NCI-H446 (cell line): ENCODE data around the gene GPX6.
"Not testable (repeated sequence)": the region's sequence is repeated elsewhere in the genome, so short reads cannot be mapped to it uniquely, and the experiment has no call there.

ENCODE experiments used
- DNase-seq, 2 experiments: peaks; one replicate each; lab custom pipeline; 2025; lab: John Stamatoyannopoulos, UW

The GPX6 gene

DNA sequence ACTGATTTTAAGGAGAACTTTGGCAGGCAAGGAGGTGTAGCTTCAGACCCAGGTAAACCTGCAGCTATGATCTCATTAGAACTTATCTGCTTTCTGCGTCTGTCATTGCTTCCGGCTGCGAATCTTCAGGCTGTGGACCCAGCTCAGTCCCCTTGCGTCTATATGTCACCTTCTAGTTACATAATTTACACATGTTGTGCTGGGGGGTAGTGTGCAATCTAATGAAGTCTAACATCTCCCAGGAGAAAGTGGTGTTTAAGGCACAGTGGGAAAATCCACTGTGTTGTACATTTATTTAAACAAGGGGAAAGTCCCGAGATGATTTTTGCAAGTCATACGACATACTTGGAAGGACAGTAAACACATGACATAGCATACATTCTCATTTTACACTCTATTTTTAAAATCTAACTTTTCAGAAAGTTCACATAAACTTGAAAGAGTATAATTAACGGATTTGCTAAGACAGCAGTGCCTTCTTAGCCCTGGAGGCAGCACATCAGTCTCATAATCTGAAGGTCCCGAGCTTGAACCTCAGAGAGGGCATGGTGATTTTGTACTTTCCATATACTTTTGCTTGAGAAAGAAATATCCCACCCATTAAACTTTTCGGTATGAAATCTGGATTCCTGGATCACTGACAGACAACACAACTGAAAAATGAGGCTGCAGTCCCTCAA, 35.2 kb downstream of the GPX6 start:
- no peak for DNase-seq

- no peak for DNase-seq
Observed at GRCh38 chr6:28478518-28478917, 37.1 kb downstream of the GPX6 start.

GRCh38 chr6:28474441-28475219, 41.0 kb downstream of the GPX6 start:
- peak; percentile 78 to 84 for DNase-seq

DNA sequence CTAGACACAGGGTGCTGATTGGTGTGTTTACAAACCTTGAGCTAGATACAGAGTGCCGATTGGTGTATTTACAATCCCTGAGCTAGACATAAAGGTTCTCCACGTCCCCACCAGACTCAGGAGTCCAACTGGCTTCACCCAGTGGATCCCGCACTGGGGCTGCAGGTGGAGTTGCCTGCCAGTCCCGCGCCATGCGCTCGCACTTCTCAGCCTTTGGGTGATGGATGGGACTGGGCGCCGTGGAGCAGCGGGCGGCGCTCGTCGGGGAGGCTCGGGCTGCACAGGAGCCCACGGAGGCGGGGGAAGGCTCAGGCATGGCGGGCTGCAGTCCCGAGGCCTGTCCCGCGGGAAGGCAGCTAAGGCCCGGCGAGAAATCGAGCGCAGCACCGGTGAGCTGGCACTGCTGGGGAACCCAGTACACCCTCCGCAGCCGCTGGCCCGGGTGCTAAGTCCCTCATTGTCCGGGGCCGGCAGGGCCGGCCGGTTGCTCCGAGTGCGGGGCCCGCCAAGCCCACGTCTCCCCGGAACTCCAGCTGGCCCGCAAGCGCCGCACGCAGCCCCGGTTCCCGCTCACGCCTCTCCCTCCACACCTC, 46.3 kb downstream of the GPX6 start:
- not testable (repeated sequence) for DNase-seq

DNA sequence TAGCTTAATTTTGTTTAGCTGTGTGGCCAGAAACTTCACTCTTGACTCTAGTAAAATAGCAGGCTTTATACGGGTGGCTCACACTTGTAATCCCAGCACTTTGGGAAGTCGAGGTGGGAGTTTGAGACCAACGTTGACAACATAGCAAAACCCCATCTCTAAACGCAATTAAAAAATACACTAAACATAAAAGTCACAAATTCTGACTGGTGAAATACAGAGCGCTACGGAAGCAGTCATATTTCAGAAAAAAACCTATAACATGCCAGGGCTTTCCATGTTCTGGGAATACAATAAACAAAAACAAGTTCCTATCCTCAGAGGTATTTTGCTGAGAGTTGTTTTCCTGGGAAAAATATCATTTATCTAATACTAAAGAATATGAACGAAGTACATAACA, 47.5 kb downstream of the GPX6 start:
- DNase-seq = no peak

- no peak for DNase-seq
Observed at GRCh38 chr6:28462401-28462800, 53.2 kb downstream of the GPX6 start.

DNA sequence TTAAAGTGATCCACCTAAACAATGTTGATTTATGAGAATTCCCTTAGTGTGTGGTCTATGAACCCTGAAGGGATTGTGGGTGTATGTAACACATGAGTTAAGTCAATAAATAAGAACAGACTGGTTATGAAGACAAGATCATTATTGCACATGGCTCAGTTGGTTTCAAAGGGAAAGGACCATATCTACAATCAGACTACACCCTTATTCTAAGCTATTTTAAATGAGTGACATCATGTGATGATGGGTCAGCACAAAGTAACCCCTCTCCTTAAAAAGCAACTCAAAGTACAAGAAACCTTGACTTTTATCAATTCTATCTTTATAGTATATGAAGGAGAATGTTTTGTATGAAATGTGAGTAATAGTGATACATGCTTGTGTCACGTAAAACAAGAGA, 57.0 kb downstream of the GPX6 start:
- no peak for DNase-seq
